ENCODE results near the gene EDN2.

The EDN2 gene

DNA sequence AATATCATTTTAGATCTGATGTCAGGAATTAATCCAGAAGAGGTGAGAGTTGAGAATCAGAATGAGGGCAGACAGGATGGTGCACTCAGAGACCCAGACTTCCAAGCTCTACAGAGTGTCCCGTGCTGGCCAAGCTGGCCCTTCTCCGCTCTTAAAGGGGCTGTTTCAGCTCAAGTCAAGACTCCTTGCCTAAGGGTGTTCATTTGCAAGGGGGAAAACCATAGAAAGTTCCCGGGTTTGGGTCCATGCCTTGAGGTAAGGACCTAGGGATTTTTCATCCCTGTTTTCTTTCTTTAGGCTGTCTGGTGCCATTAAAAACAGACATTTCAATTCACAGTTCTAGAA, 47.5 kb downstream of the EDN2 start:
- no peak for DNase-seq (ENCODE audit: low read depth)

- no peak for DNase-seq (ENCODE audit: low read depth)
These were observed 48.0 kb downstream of the EDN2 start for GRCh38 chr1:41436281-41437010.

DNA sequence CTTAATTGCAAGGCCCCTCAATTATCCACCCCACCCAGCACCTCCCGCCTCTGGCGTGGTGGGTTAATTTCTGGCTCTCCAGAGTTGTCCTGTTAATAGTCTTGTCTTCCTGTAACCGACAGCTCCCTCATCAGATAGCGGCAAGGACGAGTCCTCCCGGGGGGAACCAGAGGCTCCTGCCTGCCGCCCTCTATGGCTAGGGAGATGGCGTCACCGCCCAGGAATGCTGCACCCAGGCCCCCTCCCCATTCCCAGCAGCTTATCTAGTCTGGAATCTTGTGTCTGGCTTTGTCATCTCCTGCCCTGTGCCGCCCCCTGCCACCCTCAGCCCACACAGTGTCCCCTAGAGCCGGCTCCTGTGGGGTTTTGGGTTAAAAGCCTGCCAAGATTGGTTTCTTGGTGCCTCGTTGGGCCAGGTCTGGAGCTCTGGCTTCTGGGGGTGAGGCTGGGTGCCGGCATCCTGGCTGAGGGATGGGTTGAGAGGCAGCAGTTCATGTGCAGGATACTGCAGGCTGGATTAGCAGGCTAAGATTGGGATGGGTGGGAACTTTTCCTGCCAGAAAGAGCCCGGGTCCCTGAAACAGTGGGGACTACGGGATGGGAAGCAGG, 48.8 kb downstream of the EDN2 start:
- DNase-seq (ENCODE audit: low read depth), result no peak

DNA sequence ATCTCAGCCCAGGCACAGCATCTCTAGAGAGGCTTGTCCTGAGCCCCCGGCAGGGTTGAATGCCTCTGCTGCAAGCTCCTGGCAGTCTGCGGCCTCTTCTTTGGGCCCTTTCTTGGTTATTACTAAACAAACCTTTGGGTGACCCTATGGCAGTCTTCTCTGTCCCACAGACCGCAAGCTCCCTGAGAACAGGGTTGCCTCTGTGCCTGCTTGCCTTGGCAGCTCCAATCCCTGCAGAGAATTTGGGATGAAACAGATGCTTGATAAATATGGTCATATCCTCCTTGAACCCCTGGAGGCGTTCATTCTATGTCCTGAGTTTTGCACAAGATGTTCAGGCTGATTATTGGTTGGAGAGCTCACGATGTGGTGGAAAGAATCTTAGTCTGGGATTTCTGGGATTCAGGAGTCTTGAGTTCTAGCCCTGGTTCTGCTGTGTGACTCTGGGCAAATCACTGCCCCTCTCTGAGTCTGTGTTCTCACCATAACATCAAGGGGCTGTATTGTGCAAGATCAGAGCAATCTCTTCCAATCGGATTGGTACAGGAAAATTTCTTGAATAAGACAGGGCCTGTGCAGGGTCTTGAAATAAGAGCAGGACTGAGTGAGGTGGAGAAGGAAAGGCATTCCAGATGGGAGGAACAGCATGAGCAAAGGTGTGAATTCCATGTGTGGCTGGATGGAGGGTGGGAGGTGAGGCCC, 49.6 kb downstream of the EDN2 start:
- DNase-seq (ENCODE audit: low read depth), result no peak

DNA sequence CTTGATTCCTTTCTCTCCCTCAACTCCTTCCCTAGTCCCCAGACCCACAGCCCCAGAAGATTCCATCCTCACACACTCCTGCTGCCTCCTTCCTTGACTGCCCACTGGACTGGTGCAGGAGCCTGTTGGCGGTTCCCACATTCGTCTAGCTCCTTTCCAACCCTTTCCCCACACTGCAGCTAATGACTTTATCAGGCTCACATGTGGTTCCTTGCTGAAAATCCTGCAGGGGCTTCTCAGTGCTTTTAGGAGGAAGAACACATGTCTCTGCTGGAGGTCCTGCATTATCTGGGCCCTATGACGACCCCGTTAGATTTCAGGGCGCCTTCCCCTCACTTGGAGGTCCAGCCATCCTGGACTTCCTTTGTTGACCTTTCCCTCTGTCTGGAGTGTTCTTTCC, 50.2 kb downstream of the EDN2 start:
- DNase-seq (ENCODE audit: low read depth), result no peak

- no peak for DNase-seq (ENCODE audit: low read depth)
These were observed 51.0 kb downstream of the EDN2 start for GRCh38 chr1:41433501-41433900.

DNA sequence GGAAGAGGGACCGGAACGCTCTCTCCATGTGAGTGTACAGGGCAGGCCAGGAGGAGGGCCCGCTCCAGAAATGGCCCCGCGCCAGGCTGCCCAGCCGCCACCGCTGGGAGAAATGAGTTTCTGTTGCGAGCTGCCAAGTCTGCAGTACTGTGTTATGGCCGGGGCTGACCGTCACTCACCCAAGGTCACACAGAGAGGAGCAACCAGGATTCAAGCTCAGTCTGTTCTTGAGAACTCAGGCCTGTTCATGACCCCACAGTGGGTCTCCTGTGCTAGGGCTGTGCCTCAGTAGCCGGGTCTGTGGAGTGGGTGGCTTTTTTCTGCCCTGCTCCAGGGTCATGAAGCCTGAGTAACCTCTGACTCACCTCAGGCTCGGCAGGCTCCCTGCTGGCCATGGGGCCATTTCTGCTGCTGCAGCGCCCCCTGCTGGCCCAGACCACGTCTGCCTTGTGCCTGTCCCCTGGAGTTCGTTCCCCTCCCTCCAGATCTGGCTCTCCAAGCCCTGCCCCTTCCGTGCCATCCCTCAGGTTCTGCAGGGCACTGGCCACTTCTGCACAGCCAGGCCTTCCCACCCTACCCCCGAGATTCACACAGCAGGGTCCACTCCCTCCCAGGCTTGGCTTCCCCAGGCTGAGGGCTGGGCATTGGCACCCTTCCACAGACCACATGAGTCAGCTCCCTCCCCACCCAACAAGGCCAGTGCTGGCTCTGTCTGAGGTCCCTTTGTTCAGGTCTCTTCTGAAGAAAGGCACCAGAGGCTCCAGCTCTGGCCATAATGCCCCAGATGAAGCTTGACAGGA, 51.8 kb downstream of the EDN2 start:
- peak; percentile 44 for DNase-seq (ENCODE audit: low read depth)

DNA sequence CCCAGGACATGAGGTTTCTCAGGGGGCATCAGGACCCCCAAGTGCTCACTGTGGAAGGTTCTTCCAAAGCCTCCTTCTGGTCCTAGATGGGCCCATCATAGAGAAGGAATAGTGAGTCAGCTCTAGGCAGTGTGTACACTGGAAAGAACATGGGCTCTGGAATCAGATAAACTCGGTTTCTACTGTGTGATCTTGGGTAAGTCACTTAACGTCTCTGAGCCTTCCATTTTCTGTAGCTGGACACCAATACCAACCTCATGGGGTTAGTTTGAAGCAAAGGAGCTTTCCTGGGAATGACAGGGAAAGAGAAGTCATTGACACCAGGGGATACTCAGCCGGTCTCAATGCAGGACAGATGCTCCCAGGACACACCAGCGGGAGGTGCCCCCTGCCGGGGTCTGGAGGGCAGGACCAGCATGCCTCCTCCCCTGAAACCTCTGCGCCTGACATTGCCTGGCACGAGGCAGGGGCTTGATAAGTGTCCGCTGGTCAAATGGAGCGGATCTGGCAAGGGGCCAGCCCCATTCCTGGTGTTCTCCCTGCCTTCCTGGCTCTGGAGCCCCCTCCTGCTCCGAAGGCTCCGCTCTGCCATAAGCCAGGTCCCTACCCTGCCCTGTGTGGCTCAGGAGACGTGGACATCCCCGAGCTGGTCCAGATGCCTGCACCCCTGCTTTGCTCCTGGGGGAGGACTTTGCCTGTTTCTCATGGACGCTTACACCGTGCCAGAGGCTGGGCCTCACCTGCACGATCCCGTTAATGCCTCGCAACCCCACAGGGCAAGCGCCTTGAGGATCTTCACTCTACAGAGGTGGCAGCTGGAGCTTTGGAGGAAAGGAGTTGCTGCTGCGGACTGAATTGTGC, 52.8 kb downstream of the EDN2 start:
- no peak for DNase-seq (ENCODE audit: low read depth)

- no peak for DNase-seq (ENCODE audit: low read depth)
These were observed 53.9 kb downstream of the EDN2 start for GRCh38 chr1:41430582-41430981.

DNA sequence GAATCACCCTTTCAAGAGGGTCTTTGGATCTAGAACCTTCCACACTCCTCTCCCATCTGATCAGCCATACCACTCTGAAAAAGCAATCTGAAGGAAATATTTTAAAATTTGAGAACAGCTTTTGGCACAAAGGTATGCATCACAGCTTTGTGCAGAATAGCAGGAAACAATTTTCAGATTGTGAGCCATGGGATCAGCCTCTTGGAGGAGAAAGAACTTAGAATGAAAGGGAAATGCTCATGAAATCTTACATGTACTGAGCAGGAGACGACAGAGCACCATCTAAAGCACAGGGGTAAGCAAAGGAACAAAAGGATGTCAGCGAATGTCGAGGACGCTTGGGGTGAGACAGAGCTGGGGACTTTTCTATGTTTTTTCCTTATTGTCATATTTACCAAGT, 54.4 kb downstream of the EDN2 start:
- DNase-seq (ENCODE audit: low read depth), result no peak

DNA sequence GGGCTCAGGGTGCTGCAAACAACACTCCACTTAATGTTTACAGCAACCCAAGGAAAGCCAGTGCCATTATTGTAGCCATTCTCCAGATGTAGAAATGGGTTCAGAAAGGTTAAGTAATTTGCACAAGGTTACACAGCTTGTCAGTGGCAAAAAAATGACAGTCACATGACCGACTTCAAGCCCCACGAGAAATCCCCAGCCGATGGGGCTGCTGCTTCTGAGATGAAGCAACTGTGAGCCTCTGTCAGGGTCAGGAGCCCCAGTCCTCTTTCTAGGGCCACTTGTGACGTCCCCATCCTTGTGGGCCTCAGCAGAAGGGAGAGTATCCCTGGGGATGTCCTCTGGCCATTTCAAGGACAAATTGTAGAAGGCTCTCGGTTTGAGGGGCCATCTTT, 54.8 kb downstream of the EDN2 start:
- no peak for DNase-seq (ENCODE audit: low read depth)

Measured in activated T-helper 9 cell treated with anti-CD3 and anti-CD28 coated beads, Interleukin-2, amount 50 U/mL, for 16 hours (primary cell).